ENCODE measurements around the gene VIPR2. TPM values are rescaled to one million over a fixed set of nuclear protein-coding genes. Genes with fewer than 3 reads are reported as not detected.

Gene VIPR2, protein sequence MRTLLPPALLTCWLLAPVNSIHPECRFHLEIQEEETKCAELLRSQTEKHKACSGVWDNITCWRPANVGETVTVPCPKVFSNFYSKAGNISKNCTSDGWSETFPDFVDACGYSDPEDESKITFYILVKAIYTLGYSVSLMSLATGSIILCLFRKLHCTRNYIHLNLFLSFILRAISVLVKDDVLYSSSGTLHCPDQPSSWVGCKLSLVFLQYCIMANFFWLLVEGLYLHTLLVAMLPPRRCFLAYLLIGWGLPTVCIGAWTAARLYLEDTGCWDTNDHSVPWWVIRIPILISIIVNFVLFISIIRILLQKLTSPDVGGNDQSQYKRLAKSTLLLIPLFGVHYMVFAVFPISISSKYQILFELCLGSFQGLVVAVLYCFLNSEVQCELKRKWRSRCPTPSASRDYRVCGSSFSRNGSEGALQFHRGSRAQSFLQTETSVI
- 0.02 to 0.06 TPM (median 0.04 TPM) in 4 of 5 replicates, not detected in the other for total RNA-seq (2022; extraction: Qiagen RNA extraction)

DNA sequence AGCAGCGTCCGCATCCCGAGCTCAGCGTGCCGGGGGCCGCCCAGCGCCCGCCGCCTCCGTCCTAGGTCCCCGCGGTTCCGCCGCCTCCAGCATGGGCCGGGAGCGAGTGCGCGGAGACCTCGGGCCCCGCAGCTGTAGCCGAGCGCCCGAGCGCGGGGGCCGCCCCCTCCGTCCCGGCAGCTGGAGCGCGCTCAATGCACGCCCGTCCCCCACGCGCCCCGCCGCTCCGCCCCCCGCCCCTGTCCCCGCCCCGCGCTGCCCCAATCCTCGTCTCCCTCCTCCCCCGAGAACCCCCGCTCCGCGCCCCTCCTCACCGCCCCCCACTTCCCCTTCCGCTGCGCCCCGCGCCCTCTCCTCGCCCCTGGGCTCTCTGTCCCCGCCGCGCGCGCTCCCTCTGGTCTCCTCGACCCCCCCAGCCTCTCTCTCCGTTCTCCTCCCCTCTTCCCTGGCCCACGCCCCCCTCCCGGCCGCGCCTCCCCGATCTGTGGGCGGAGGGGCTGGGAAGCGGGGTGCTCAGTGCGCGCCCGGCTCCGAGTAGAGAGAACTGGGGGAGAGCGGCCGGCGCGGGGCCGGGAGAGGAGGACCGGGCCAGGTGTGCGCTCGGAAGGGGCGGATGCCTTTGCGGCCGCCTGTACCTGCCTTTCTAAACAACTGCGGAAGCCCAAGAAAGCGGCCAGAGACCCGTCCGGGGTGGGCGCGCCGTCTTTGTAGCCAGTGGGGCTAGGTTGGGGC, at the start of gene VIPR2:
Gene VIPR2 (minus strand): TSS at position 110 of the 732 bp plus-strand sequence. CDS start 96 bp downstream, at position 14.

